Activated naive CD8-positive, alpha-beta T cell treated with anti-CD3 and anti-CD28 coated beads, Interleukin-2, amount 50 U/mL, for 24 hours (primary cell): Measurements from ENCODE around the gene FAM53A.
A peak's percentile ranks its signal among the peaks of the same experiment; 100 is the strongest.
"Not testable (repeated sequence)": the region's sequence is repeated elsewhere in the genome, so short reads cannot be mapped to it uniquely, and the experiment has no call there.

ENCODE experiments used
- ATAC-seq: fragments of 150-1000 bp; cut with Tn5 transposase; one replicate; pipeline ENCODE4 v1.10.0; 2021
- DNase-seq: peaks from one replicate; pipeline ENCODE4 v3.0.0; 2021
- H3K27ac Mint-ChIP-seq: one replicate; pipeline ENCODE4 v1.8.0; 2021; ENCODE audit warnings: mild to moderate bottlenecking, mixed read lengths
- H3K27me3 Mint-ChIP-seq: one replicate; pipeline ENCODE4 v1.8.0; 2021; ENCODE audit warnings: mixed read lengths
- H3K36me3 Mint-ChIP-seq: one replicate; pipeline ENCODE4 v1.8.0; 2021; ENCODE audit warnings: low read depth, mixed read lengths
- H3K4me1 Mint-ChIP-seq: one replicate; pipeline ENCODE4 v1.8.0; 2021; ENCODE audit warnings: mixed read lengths
- H3K4me3 Mint-ChIP-seq: one replicate; pipeline ENCODE4 v1.8.0; 2021; ENCODE audit warnings: mild to moderate bottlenecking, moderate library complexity, mixed read lengths
- H3K9me3 Mint-ChIP-seq: one replicate; pipeline ENCODE4 v1.8.0; 2021; ENCODE audit warnings: mixed read lengths

Gene FAM53A

DNA sequence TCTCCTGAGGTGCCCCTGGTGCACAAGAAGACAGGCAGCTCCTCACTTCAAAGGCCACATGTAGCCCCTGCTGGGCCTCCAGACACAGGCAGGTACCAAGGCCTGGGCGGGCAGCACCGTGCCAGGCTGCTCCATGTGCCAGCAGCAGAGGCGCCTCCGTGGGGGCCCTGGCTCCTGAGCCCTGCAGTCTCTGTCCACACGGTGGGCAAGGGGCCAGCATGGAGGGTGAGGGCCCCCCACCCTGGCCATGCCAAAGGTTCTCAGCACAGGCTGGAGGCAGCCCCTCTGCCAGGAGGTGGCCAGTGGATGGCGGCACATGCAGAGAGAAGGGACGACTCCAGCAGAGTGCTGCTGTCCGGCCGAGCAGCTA, 72.6 kb downstream of the FAM53A start:
- no peaks in the 10 kb centered on the region for H3K27me3 Mint-ChIP-seq
- no peak overlapping the region for H3K4me3 Mint-ChIP-seq
- DNase-seq (no peak), ATAC-seq (peak; percentile 9)
- peaks cover 4% of the 10 kb centered on the region for H3K9me3 Mint-ChIP-seq
- H3K36me3 Mint-ChIP-seq, result no peaks in the 10 kb centered on the region
- peaks cover 14% of the 10 kb centered on the region for H3K4me1 Mint-ChIP-seq
- no peak overlapping the region for H3K27ac Mint-ChIP-seq

- ATAC-seq (no peak), DNase-seq (no peak)
- no peaks in the 10 kb centered on the region for H3K27me3 Mint-ChIP-seq
- no peak overlapping the region for H3K27ac Mint-ChIP-seq
- no peak overlapping the region for H3K4me3 Mint-ChIP-seq
- H3K4me1 Mint-ChIP-seq, result peaks cover 16% of the 10 kb centered on the region
- no peaks in the 10 kb centered on the region for H3K36me3 Mint-ChIP-seq
- H3K9me3 Mint-ChIP-seq, result peaks cover 4% of the 10 kb centered on the region
Measured at GRCh38 chr4:1610791-1611500, 73.2 kb downstream of the FAM53A start.

DNA sequence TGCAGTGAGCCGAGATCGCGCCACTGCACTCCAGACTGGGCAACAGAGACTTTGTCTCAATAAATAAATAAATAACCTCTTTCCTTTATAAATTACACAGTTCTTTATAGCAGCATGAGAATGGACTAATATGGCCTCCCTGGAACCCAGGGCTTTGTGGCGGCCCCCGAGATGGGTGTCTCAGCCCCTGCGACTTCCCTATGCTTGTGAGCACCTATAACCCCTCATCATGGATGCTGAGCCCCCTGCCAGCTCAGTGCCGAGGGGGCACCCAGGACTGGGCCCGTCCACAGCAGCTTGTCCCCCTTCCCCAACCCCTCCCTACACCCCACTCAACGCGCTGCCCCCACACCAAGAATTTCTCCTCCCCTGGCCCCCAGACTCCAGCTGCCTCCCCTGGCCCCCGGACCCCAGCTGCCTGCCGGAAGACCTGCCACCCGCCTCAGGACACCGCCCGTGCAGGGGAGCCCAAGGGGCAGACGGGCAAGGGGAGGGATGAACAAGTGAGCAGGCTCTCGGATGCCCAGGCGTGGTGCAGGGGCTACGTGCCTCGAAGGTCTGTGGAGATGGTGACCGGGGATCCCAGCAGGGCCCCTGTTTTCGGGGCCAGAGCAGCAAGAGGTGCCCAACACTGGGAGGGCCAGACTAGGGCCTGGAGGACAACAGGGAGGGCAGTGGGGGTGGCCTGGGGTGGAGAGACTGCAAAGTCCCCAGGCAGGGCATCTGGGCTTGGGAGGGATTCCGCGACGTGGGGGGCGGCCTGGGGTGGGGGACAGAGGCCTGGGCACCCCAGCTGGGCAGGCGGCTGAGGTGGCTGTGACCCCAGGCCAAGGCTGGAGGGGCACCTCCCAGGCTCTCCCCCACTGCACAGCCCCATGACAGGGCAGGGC, 74.0 kb downstream of the FAM53A start:
- ATAC-seq (no peak), DNase-seq (no peak)
- Mint-ChIP-seq H3K4me3 (no peak overlapping the region), H3K27me3 (no peaks in the 10 kb centered on the region), H3K27ac (no peak overlapping the region), H3K36me3 (no peaks in the 10 kb centered on the region), H3K9me3 (peaks cover 4% of the 10 kb centered on the region), H3K4me1 (peaks cover 14% of the 10 kb centered on the region)

- DNase-seq (no peak), ATAC-seq (no peak)
- Mint-ChIP-seq H3K4me1 (peaks cover 13% of the 10 kb centered on the region), H3K27ac (no peak overlapping the region), H3K27me3 (no peaks in the 10 kb centered on the region), H3K36me3 (no peaks in the 10 kb centered on the region), H3K9me3 (no peaks in the 10 kb centered on the region), H3K4me3 (no peak overlapping the region)
Measured at GRCh38 chr4:1608821-1609500, 75.2 kb downstream of the FAM53A start.

- Mint-ChIP-seq H3K27ac (no peak overlapping the region), H3K36me3 (no peaks in the 10 kb centered on the region), H3K27me3 (no peaks in the 10 kb centered on the region), H3K4me3 (no peak overlapping the region), H3K9me3 (no peaks in the 10 kb centered on the region), H3K4me1 (peaks cover 13% of the 10 kb centered on the region)
- no peak for ATAC-seq
- no peak for DNase-seq
Measured at GRCh38 chr4:1608196-1608820, 75.8 kb downstream of the FAM53A start.

- not testable (repeated sequence) for ATAC-seq, H3K36me3 Mint-ChIP-seq, H3K27me3 Mint-ChIP-seq, H3K27ac Mint-ChIP-seq, DNase-seq, H3K9me3 Mint-ChIP-seq, H3K4me3 Mint-ChIP-seq
- peaks cover 13% of the 10 kb centered on the region for H3K4me1 Mint-ChIP-seq
Measured at GRCh38 chr4:1607436-1608195, 76.5 kb downstream of the FAM53A start.

- H3K4me3 Mint-ChIP-seq, result no peak overlapping the region
- H3K36me3 Mint-ChIP-seq, result no peaks in the 10 kb centered on the region
- peaks cover 13% of the 10 kb centered on the region for H3K4me1 Mint-ChIP-seq
- no peaks in the 10 kb centered on the region for H3K27me3 Mint-ChIP-seq
- no peak overlapping the region for H3K27ac Mint-ChIP-seq
- ATAC-seq (peak; percentile 31), DNase-seq (no peak)
- no peaks in the 10 kb centered on the region for H3K9me3 Mint-ChIP-seq
Measured at GRCh38 chr4:1604706-1605205, 79.4 kb downstream of the FAM53A start.

GRCh38 chr4:1604181-1604705, 79.9 kb downstream of the FAM53A start:
- no peak overlapping the region for H3K4me3 Mint-ChIP-seq
- H3K4me1 Mint-ChIP-seq, result peaks cover 13% of the 10 kb centered on the region
- DNase-seq, result no peak
- ATAC-seq, result no peak
- no peaks in the 10 kb centered on the region for H3K9me3 Mint-ChIP-seq
- no peaks in the 10 kb centered on the region for H3K36me3 Mint-ChIP-seq
- H3K27ac Mint-ChIP-seq, result no peak overlapping the region
- no peaks in the 10 kb centered on the region for H3K27me3 Mint-ChIP-seq

DNA sequence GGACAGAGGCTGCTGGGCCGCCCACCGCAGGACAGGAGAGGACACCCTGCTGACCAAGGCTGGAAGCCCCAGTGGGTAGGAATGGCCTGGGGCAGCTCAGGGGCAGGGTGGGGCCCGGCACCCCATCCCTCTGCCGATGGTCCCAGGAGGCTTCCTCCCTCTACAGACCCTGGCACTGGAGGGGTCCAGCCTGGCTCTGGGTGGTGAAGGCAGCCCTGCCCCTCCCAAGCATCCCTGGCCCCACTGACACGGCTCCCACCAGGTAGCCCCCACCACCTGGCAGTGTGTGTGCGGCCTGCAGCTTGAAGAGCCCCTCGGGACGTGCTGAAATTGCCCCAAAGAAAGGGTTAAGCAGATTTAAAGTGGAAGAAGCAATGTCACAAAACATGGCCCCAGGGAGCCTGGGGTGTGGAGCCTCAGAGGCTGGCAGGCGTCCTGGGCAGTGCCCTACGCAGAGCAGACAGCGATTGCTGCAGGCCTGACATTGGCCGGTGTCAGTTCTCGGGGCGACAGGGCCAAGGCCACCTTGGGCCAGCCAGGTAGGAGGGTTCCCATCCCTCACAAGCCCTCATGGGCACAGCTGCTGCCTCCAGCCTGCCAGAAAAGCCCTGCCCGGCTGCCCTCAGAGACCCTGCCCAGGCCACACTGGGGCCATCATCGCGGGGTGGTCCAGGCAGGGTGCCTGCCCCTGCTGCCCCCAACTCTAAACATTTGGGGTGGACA, 80.5 kb downstream of the FAM53A start:
- ATAC-seq, result no peak
- H3K27ac Mint-ChIP-seq, result no peak overlapping the region
- H3K9me3 Mint-ChIP-seq, result no peaks in the 10 kb centered on the region
- H3K36me3 Mint-ChIP-seq, result no peaks in the 10 kb centered on the region
- no peaks in the 10 kb centered on the region for H3K27me3 Mint-ChIP-seq
- H3K4me1 Mint-ChIP-seq, result peaks cover 13% of the 10 kb centered on the region
- no peak for DNase-seq
- no peak overlapping the region for H3K4me3 Mint-ChIP-seq

DNA sequence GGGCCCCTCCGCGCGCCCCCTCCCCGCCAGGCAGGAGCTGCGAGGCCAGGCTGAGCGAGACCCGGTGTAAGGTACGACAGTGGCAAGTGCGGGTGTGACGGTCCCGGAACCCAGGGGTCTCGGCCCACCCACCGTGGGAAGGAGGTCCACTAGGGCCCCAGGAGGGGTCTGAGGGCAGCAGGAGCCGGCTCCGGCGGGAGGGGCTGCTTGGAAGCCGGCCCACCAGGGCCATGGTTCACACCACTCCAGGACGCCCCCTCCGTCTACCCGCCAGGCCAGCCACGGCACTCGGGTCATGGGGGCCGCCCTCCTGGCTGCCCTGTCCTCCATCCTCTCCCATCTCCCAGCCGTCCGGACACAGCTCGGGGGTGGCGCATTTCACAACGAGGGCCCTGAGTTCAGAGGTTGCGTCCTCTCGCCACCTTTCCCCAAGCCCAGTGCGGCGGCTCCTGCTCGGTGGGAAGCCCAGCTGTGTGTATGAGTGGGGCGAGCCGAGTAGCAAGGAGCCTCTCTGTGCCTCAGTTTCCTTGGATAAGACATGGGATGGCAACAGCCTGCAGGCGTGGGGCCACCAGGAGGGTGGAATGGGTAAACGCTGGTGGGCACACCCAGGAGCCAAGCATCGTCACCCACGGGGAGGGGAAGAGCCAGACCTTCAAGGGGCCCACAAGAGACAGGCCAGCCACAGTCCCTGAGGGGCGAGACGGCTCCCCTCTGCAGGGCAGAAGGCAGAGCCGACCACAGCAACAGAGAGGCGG, 81.3 kb downstream of the FAM53A start:
- Mint-ChIP-seq H3K27ac (no peak overlapping the region), H3K9me3 (no peaks in the 10 kb centered on the region), H3K27me3 (no peaks in the 10 kb centered on the region), H3K4me1 (peaks cover 14% of the 10 kb centered on the region), H3K4me3 (no peak overlapping the region), H3K36me3 (no peaks in the 10 kb centered on the region)
- DNase-seq (no peak), ATAC-seq (no peak)

GRCh38 chr4:1601852-1602654, 82.1 kb downstream of the FAM53A start:
- Mint-ChIP-seq H3K4me1 (peaks cover 14% of the 10 kb centered on the region), H3K9me3 (no peaks in the 10 kb centered on the region), H3K36me3 (no peaks in the 10 kb centered on the region), H3K27me3 (no peaks in the 10 kb centered on the region), H3K27ac (no peak overlapping the region), H3K4me3 (no peak overlapping the region)
- no peak for ATAC-seq
- no peak for DNase-seq

GRCh38 chr4:1601533-1601835, 82.6 kb downstream of the FAM53A start:
- ATAC-seq, result no peak
- Mint-ChIP-seq H3K27me3 (no peaks in the 10 kb centered on the region), H3K4me1 (peaks cover 14% of the 10 kb centered on the region), H3K36me3 (no peaks in the 10 kb centered on the region), H3K4me3 (no peak overlapping the region), H3K9me3 (no peaks in the 10 kb centered on the region), H3K27ac (no peak overlapping the region)
- DNase-seq, result no peak
